WTC11 (cell line): ENCODE results near the gene ETV5.

ENCODE experiments used
- CBFB ChIP-seq: sonication (generic); formaldehyde crosslinking; IDR thresholded peaks from 2 replicates; pipeline ENCODE4 v1.8.1; 2022; ENCODE audit warnings: mild to moderate bottlenecking, low read depth, missing genetic modification reagents
- CTCF ChIP-seq: fragments of 200-600 bp; IDR thresholded peaks from 2 replicates; pipeline ENCODE4 v1.8.0; 2022; ENCODE audit warnings: antibody characterized with exemption
- ELF4 ChIP-seq: sonication (generic); formaldehyde crosslinking; IDR thresholded peaks from 2 replicates; pipeline ENCODE4 v1.8.1; 2022; ENCODE audit warnings: low read depth, mild to moderate bottlenecking, moderate library complexity, missing genetic modification reagents
- EMX1 ChIP-seq: fragments of 250-450 bp; sonication (Bioruptor Pico); IDR thresholded peaks from 2 replicates; pipeline ENCODE4 v1.8.0; 2021; ENCODE audit warnings: mild to moderate bottlenecking
- IRF2 ChIP-seq: sonication (generic); formaldehyde crosslinking; IDR thresholded peaks from 2 replicates; pipeline ENCODE4 v1.8.0; 2022; ENCODE audit warnings: low read depth, missing genetic modification reagents, borderline replicate concordance
- TF ChIP-seq, protein P1 (sequence below): sonication (generic); formaldehyde crosslinking; IDR thresholded peaks from 2 replicates; pipeline ENCODE4 v1.8.1; 2022; ENCODE audit warnings: mild to moderate bottlenecking, moderate library complexity, missing genetic modification reagents

DNA sequence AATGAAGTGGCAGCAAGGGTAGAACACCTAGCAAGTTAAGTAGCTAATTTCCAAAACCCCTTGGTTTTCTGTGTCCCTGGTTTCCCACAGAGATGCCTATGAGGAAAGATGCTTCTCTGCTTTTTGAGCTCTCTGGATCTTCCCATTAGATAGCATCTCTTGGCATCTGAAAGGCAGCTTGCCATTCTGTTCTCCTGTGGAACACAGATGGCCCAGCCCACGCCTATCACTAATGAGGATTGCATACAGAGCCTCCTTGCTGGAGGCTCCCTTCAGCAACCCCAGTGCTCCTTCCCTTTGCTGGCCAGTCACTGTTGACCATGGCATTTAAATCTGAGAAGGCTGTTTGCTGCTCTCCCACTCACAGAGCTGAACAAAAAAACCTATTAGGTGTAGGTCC lies 34.4 kb upstream of the ETV5 start:
- TF ChIP-seq IRF2 (CRISPR knock-in tag) (no peak), CTCF (no peak), CBFB (CRISPR knock-in tag) (no peak), EMX1 (no peak), ELF4 (CRISPR knock-in tag) (no peak)
- TF ChIP-seq, protein P1, sequence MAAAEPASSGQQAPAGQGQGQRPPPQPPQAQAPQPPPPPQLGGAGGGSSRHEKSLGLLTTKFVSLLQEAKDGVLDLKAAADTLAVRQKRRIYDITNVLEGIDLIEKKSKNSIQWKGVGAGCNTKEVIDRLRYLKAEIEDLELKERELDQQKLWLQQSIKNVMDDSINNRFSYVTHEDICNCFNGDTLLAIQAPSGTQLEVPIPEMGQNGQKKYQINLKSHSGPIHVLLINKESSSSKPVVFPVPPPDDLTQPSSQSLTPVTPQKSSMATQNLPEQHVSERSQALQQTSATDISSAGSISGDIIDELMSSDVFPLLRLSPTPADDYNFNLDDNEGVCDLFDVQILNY (CRISPR knock-in tag), result no peak
